Activated naive CD8-positive, alpha-beta T cell treated with anti-CD3 and anti-CD28 coated beads, Interleukin-2, amount 50 U/mL, for 24 hours (primary cell): ENCODE data around the gene ZNF83.
A peak's percentile ranks its signal among the peaks of the same experiment; 100 is the strongest.
"Not testable (repeated sequence)": the region's sequence is repeated elsewhere in the genome, so short reads cannot be mapped to it uniquely, and the experiment has no call there.

Experiments
- ATAC-seq: fragments of 150-1000 bp; cut with Tn5 transposase; one replicate; pipeline ENCODE4 v1.10.0; 2021
- DNase-seq: peaks from one replicate; pipeline ENCODE4 v3.0.0; 2021
- H3K27ac Mint-ChIP-seq: one replicate; pipeline ENCODE4 v1.8.0; 2021; ENCODE audit warnings: mild to moderate bottlenecking, mixed read lengths
- H3K27me3 Mint-ChIP-seq: one replicate; pipeline ENCODE4 v1.8.0; 2021; ENCODE audit warnings: mixed read lengths
- H3K36me3 Mint-ChIP-seq: one replicate; pipeline ENCODE4 v1.8.0; 2021; ENCODE audit warnings: low read depth, mixed read lengths
- H3K4me1 Mint-ChIP-seq: one replicate; pipeline ENCODE4 v1.8.0; 2021; ENCODE audit warnings: mixed read lengths
- H3K4me3 Mint-ChIP-seq: one replicate; pipeline ENCODE4 v1.8.0; 2021; ENCODE audit warnings: mild to moderate bottlenecking, moderate library complexity, mixed read lengths
- H3K9me3 Mint-ChIP-seq: one replicate; pipeline ENCODE4 v1.8.0; 2021; ENCODE audit warnings: mixed read lengths

Gene ZNF83

DNA sequence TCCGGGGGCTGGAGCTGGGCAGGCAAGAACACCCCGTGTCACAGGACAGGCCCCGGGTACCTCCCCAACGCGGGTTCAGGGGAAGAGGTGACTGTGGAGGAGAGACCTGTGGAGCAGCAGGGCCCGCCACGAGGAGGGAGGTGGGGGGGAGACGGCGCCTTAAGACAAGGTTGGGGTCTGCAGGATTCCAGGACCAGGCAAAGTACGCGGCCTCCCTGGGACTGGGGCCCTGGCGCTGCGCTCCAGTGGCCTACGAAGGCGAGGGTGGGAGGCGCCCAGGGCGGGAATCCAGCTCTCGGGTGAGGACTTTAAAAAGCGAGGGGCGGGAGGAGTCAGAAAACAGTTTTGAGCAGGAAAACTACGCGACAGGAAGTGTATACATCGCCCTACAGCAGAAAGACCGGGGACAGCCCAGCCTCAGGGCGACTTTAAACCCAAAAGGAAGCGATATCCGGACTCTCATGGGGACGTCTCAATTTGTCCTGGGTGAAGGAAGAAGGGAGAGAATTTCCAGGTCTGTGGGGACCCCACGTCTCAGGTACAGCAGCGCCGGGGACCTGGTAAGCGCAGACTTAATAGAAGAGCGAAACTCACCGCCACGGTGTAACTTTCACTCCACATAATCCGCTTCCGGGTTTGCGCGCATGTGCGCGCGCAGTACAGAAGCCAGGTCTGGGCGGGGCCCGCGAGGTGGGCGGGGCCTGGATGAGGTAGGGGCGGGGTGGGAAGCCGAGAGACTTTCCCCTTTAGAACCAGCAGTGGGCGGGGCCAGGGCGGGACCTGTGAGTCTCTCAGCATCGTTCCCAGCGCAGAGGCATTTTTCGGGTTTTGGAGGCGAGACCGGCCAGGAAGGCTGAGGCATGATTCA, at the start of gene ZNF83:
Gene ZNF83 (minus strand): TSS at position 638 of the 868 bp plus-strand sequence.
- Mint-ChIP-seq H3K27me3 (no peaks in the 10 kb centered on the region), H3K27ac (peak within 1 kb of the TSS; percentile 97), H3K36me3 (peaks cover 31% of the 10 kb centered on the region), H3K4me3 (peak within 1 kb of the TSS; percentile 97), H3K9me3 (peaks cover 24% of the 10 kb centered on the region), H3K4me1 (peaks cover 19% of the 10 kb centered on the region)
- peak; percentile 95 for DNase-seq
- ATAC-seq: peak; percentile 95

GRCh38 chr19:52687684-52688083, 49.5 kb upstream of the ZNF83 start:
- peaks cover 38% of the 10 kb centered on the region for H3K4me1 Mint-ChIP-seq
- peaks cover 26% of the 10 kb centered on the region for H3K36me3 Mint-ChIP-seq
- DNase-seq (no peak), ATAC-seq (no peak)
- peaks cover 4% of the 10 kb centered on the region for H3K9me3 Mint-ChIP-seq
- no peak overlapping the region for H3K4me3 Mint-ChIP-seq
- H3K27ac Mint-ChIP-seq: no peak overlapping the region
- H3K27me3 Mint-ChIP-seq: no peaks in the 10 kb centered on the region

- Mint-ChIP-seq H3K36me3 (peaks cover 26% of the 10 kb centered on the region), H3K4me3 (no peak overlapping the region), H3K9me3 (peaks cover 5% of the 10 kb centered on the region), H3K27me3 (no peaks in the 10 kb centered on the region), H3K4me1 (peaks cover 29% of the 10 kb centered on the region), H3K27ac (no peak overlapping the region)
- no peak for ATAC-seq
- no peak for DNase-seq
Measured at GRCh38 chr19:52685811-52686210, 47.7 kb upstream of the ZNF83 start.

GRCh38 chr19:52681216-52681615, 43.1 kb upstream of the ZNF83 start:
- Mint-ChIP-seq H3K9me3 (peaks cover 11% of the 10 kb centered on the region), H3K36me3 (peaks cover 49% of the 10 kb centered on the region)
- H3K27ac Mint-ChIP-seq: not testable (repeated sequence)

GRCh38 chr19:52679598-52679997, 41.4 kb upstream of the ZNF83 start:
- no peak for ATAC-seq
- H3K4me1 Mint-ChIP-seq: peaks cover 3% of the 10 kb centered on the region
- H3K27ac Mint-ChIP-seq: no peak overlapping the region
- peaks cover 22% of the 10 kb centered on the region for H3K9me3 Mint-ChIP-seq
- no peak for DNase-seq
- H3K27me3 Mint-ChIP-seq: no peaks in the 10 kb centered on the region
- peaks cover 55% of the 10 kb centered on the region for H3K36me3 Mint-ChIP-seq
- H3K4me3 Mint-ChIP-seq: no peak overlapping the region

More at GRCh38 chr19:52681216-52681615, 43.1 kb upstream of the ZNF83 start:
- not testable (repeated sequence) for H3K27me3 Mint-ChIP-seq, H3K4me1 Mint-ChIP-seq, DNase-seq, H3K4me3 Mint-ChIP-seq, ATAC-seq

GRCh38 chr19:52675239-52675638, 37.1 kb upstream of the ZNF83 start:
- not testable (repeated sequence) for DNase-seq, H3K4me1 Mint-ChIP-seq, ATAC-seq, H3K4me3 Mint-ChIP-seq, H3K27ac Mint-ChIP-seq, H3K27me3 Mint-ChIP-seq
- Mint-ChIP-seq H3K36me3 (peaks cover 66% of the 10 kb centered on the region), H3K9me3 (peaks cover 17% of the 10 kb centered on the region)

GRCh38 chr19:52673014-52673413, 34.9 kb upstream of the ZNF83 start:
- Mint-ChIP-seq H3K27me3 (no peaks in the 10 kb centered on the region), H3K9me3 (peaks cover 21% of the 10 kb centered on the region), H3K27ac (no peak overlapping the region), H3K4me1 (peaks cover 4% of the 10 kb centered on the region), H3K36me3 (peaks cover 69% of the 10 kb centered on the region), H3K4me3 (no peak overlapping the region)
- DNase-seq: no peak
- ATAC-seq: no peak

DNA sequence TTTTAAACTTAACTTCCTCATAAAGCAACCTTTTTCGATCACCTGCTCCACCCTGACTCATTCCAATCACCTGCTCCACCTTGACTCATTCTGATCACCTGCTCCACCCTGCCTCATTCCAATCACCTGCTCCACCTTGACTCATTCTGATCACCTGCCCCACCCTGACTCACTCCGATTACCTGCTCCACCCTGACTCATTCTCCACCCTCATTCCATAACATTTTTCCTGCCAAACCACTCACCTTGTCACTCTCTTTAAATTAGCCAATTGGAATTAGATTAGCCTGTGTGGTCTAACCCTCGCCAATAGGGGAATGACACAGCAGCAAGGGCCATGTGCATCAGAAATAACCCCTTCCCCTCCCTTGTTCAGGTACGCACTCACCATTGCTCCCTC, 31.9 kb upstream of the ZNF83 start:
- Mint-ChIP-seq H3K9me3 (peaks cover 8% of the 10 kb centered on the region), H3K27me3 (no peaks in the 10 kb centered on the region), H3K27ac (no peak overlapping the region), H3K4me3 (no peak overlapping the region), H3K36me3 (peaks cover 68% of the 10 kb centered on the region), H3K4me1 (peaks cover 4% of the 10 kb centered on the region)
- no peak for ATAC-seq
- no peak for DNase-seq

GRCh38 chr19:52669586-52669985, 31.4 kb upstream of the ZNF83 start:
- DNase-seq (no peak), ATAC-seq (no peak)
- Mint-ChIP-seq H3K27ac (no peak overlapping the region), H3K27me3 (no peaks in the 10 kb centered on the region), H3K4me3 (no peak overlapping the region), H3K9me3 (peaks cover 4% of the 10 kb centered on the region), H3K4me1 (peaks cover 4% of the 10 kb centered on the region), H3K36me3 (peaks cover 67% of the 10 kb centered on the region)

GRCh38 chr19:52667972-52668371, 29.8 kb upstream of the ZNF83 start:
- Mint-ChIP-seq H3K4me3 (no peak overlapping the region), H3K9me3 (peaks cover 4% of the 10 kb centered on the region), H3K27me3 (no peaks in the 10 kb centered on the region), H3K4me1 (no peaks in the 10 kb centered on the region), H3K36me3 (peaks cover 64% of the 10 kb centered on the region), H3K27ac (no peak overlapping the region)
- DNase-seq (no peak), ATAC-seq (no peak)

GRCh38 chr19:52666506-52666905, 28.4 kb upstream of the ZNF83 start:
- Mint-ChIP-seq H3K27ac (no peak overlapping the region), H3K36me3 (peaks cover 64% of the 10 kb centered on the region), H3K4me3 (no peak overlapping the region), H3K4me1 (peaks cover 8% of the 10 kb centered on the region), H3K9me3 (peaks cover 10% of the 10 kb centered on the region), H3K27me3 (no peaks in the 10 kb centered on the region)
- no peak for DNase-seq
- no peak for ATAC-seq

DNA sequence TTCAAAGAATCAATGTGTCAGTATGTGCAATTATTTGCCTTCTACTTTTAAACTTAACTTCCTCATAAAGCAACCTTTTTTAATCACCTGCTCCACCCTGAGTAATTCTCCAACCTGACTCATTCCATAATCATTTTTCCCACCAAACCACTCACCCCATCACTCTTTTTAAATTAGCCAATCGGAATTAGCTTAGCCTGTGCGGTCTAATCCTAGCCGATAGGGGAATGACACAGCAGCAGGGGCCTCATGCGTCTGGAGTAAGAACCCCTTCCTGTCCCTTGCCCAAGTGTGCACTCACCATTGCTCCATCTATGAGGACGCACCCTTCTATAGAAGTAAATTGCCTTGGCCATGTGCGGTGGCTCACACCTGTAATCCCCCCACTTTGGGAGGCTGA, 27.4 kb upstream of the ZNF83 start:
- peaks cover 67% of the 10 kb centered on the region for H3K36me3 Mint-ChIP-seq
- peaks cover 10% of the 10 kb centered on the region for H3K9me3 Mint-ChIP-seq
- no peaks in the 10 kb centered on the region for H3K27me3 Mint-ChIP-seq
- H3K27ac Mint-ChIP-seq: no peak overlapping the region
- ATAC-seq (no peak), DNase-seq (no peak)
- peaks cover 9% of the 10 kb centered on the region for H3K4me1 Mint-ChIP-seq
- no peak overlapping the region for H3K4me3 Mint-ChIP-seq

DNA sequence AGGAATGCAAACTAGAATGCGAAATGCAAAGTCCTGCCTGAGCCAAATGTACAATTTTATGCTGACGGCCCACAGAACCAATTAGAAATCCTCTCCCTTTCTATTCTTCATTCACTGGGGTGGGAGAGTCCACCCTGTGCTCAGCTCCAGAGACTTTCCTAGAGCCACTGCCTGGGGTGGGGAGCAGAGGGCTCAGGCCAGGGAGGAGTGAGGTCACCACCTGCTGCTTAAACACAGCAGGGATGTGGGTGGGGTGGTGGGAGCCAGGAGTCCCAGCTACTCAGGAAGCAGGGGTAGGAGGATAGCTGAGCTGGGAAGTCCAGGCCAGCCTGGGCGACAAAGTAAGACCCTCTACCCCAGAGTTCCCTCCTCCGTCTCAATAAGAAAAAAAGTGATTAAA, 26.9 kb upstream of the ZNF83 start:
- H3K27me3 Mint-ChIP-seq: no peaks in the 10 kb centered on the region
- peaks cover 9% of the 10 kb centered on the region for H3K4me1 Mint-ChIP-seq
- H3K36me3 Mint-ChIP-seq: peaks cover 69% of the 10 kb centered on the region
- ATAC-seq (no peak), DNase-seq (no peak)
- no peak overlapping the region for H3K27ac Mint-ChIP-seq
- peaks cover 8% of the 10 kb centered on the region for H3K9me3 Mint-ChIP-seq
- H3K4me3 Mint-ChIP-seq: no peak overlapping the region

GRCh38 chr19:52664461-52664860, 26.3 kb upstream of the ZNF83 start:
- no peaks in the 10 kb centered on the region for H3K27me3 Mint-ChIP-seq
- H3K9me3 Mint-ChIP-seq: peaks cover 9% of the 10 kb centered on the region
- peaks cover 12% of the 10 kb centered on the region for H3K4me1 Mint-ChIP-seq
- no peak overlapping the region for H3K4me3 Mint-ChIP-seq
- ATAC-seq (no peak), DNase-seq (no peak)
- H3K36me3 Mint-ChIP-seq: peaks cover 69% of the 10 kb centered on the region
- H3K27ac Mint-ChIP-seq: no peak overlapping the region

DNA sequence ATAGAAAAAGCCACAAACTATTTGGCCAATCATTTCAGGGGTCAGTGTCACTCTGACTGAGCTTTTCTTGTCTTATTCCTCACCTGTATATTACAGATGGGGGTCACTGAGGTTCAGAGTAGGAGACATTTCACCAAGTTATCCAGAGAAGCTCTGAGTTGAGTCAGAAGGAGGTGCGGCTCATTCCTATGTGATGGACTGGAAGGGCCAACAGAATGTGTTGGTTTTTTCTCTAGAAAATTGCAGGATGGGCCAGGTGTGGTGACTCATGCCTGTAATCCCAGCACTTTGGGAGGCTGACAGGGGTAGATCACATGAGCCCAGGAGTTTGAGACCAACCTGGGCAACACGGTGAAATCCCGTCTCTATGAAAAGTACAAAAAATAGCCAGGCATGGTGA, 24.5 kb upstream of the ZNF83 start:
- Mint-ChIP-seq H3K27me3 (no peaks in the 10 kb centered on the region), H3K4me3 (no peak overlapping the region), H3K36me3 (peaks cover 79% of the 10 kb centered on the region), H3K9me3 (peaks cover 12% of the 10 kb centered on the region), H3K27ac (no peak overlapping the region), H3K4me1 (peaks cover 15% of the 10 kb centered on the region)
- DNase-seq (no peak), ATAC-seq (no peak)
